Measurements from ENCODE around the gene HARBI1.

GRCh38 chr11:46616551-46617133, 385 bp downstream of the HARBI1 start:
- TF ChIP-seq CTCF (IDR thresholded peaks at IDR 0.05 in 4 of 5, conservative IDR thresholded peaks at IDR 0.05 in 1 of 5) = no peak
- TF ChIP-seq POLR2A (IDR thresholded peaks at IDR 0.05) = peak in 1 of 2 donors; percentile 85
